HG03135 (cell line): ENCODE data around the gene INO80.

Experiments used
- ATAC-seq: cut with Tn5 transposase; IDR thresholded peaks from one replicate; pipeline ENCODE4 v1.9.1; 2021; ENCODE audit warnings: mild to moderate bottlenecking, moderate library complexity; ENCODE audit not compliant: unreplicated experiment

Gene INO80

DNA sequence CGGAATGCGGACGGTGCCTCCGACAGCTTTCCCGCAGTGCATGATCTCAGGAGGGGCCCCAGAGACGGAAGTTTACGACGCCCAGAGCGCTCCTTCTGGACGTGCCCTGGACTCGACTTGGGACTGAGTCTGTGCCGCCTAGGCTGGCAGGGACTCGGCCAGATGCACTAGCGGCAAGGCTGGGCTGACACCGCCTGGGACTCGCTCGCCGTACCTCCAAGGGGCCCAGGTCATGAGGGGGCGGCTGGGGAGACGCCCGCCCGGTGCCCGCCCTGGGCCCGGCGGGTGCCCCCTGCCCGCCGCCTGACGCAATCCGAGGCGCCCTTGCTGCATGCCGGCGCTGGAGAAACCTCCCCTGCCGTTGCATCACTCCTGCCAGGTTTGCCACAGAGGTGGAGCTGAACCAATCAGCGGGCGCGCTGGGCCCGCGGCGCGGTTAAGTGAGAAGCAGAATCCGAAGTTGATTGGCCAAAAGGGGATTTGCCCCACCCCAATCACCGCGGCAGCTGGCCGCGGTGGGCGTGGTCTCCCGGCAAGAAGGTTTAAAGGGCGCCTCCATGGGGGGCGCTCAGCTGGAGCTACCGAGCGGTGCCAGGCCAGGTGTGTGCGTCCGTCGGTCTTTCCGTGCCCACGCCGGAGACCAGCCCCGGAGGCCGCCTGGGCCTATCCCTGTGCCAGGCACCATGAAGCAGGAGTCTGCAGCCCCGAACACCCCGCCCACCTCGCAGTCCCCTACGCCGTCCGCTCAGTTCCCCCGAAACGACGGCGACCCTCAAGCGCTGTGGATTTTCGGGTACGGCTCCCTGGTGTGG is 163.0 kb downstream of the INO80 start, which contains the start of gene CHAC1:
Gene CHAC1, plus strand, starts transcription at position 571 of the 812 bp plus-strand sequence. Its CDS starts 113 bp downstream, at position 684.
- peak; percentile 77 for ATAC-seq

DNA sequence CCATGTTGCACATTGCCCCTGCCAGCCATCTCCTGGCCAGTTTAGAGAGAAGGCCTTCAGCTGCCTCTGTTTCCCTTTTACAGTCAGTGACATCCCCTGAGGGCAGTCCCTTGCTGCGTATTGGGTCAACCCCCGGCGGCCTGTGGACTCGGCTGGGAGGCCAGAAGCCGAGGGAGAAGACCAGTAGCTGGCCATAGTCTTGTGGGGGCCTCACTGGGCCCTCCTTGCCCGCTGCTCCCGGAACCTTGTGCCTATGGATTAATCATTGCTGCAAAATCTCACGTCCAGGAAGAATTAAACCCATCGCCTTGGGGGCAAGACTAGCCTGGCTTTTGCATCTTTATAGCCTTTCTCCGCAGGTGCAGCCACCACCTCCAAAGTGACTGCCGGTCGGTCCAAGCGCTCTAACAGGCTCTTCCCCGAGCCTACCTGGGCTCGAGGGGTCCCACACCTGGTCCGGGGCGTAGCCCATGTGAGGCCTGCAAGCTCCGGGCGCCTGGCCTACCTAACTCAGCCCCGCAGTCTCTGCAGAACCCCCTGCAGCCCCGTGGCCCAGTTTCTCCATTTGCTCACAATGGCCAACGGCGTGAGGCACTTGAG is 163.7 kb downstream of the INO80 start:
- ATAC-seq: no peak

DNA sequence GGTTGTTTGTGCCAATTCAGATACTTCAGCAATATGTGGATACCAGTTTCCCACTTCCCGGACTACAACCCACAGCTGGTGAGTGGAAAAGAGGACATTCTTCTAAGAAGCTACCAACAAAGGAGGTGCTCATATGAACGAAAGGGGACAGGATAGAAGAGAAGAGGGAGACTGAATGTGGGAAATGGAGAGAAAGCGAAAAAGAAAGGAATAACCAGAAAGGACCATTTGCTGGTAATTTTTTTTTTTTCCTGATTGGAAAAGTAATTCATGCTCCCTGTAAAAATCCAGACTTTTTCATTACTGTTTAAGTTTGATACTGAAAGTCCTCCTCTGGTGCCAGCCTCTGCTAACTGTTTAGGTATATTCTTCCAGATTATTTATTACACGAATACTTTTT is 164.3 kb downstream of the INO80 start:
- no peak for ATAC-seq

DNA sequence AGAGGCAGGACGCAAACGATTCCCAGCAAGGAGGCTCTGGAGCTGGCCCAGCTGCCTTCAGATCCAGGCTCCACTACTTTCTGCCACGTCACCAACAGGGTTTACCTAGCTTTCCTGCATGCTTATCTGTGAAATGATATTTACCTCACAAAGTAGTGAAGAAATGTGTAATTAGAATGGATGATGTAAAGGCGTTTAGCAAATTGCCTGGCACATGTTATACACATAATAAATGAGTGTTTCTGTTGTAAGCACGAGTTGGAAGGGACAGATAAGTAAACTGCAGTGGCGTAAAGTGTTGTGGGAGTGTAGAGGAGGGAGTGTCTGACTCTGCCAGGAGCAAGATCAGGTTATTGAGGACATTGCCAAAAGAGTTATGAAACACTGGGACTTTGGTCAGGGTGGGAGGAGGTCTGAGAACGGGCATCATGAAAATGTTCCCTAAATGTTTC is 166.3 kb downstream of the INO80 start:
- no peak for ATAC-seq

DNA sequence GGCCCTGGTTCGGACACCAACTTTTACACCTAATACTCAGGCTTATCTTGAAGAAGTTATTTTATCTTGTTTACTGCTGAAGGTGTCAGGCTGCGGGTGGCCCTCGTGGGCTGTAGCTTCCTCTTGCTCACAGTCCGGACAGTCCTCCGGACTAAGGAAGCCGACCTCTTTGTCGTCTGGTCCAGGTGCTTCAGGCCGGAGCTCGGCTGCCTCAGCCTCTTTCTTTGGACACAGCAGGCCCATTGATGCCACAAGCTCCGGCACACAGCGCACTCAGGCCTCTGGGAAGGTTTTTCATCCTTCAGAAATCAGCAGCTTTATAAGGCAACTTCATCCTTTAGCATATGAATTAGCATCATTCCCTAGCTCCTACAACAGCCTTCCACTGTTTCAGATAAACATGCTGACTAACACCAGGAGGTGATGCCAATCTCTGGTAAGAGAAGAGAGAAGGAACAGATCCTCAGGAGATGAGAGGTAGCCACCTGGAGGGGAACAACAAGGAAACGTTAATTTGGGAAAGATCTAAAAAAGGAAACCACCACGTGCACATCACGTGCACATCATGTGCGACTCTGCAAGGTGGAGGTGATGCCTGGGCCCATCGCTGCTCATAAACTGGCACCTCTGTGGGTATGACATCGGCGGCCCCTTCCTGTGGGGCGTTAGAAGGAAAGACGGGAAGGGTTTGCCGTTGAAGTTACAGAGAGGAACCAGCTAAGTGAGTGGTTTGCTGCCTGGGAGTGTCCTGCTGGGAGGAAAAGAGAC is 167.2 kb downstream of the INO80 start:
- ATAC-seq: no peak

DNA sequence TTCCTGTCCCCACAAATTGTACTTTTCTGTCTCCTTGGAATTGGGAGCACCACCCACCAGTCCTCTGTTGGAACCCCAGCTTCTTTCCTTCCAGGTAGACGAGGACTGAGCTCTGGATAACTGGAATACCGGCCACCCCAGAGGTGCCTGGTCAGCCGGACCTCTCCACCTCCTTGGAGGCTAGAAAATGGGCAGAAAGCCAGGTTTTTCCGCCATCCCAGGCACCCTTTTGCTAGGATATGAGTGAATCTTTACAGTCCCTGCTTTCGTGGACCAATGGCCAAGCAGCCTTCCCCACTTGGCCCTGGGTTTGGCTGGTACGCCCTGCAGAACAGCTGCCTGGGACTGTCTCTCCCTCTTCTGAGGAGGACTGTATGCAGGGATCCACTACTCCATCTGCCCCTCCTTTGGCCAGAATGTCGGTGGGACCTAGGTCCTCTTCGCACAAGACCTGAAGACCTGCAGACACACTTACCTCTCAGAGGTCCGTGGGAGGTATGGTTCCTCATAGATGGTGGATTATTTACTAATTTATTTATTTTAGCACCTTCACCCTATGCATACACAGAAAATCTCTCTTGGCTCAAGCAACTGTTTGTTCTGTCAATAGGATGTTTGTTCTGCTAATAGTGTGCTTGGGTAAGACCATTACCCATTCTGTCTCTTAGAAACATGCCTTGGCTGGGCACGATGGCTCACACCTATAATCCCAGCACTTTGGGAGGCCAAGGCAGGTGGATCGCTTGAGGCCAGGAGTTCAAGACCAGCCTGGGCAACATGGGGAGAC is 171.4 kb downstream of the INO80 start:
- no peak for ATAC-seq

DNA sequence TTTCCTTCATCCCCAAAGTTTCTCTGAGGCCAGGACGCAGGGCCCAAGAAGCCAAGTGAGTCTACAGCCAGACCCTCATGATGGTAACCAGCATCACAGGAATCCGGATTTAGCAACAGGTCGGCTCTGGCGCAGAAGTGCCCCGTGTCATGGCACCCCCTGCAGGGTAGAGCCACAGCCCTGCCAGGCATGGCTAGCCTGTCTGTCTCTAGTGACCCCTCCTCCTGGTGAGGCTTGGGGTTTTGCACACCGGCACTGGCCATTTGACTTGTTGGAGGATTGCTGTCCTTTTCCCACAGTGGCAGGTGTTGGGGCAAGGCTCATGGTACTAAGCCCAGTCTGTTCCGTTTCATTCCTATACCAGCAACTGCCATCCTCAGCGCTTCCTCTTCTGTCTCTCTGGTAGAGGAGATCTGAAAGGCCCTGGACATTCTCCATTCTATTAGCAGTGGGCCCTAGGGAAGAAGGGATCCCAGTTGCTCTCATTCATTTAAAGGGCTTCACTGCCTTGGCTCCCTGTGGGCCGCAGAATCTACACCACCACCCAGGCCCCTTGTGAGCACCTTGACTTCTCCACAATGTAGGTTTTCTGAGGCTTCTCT is 172.2 kb downstream of the INO80 start:
- ATAC-seq: no peak

DNA sequence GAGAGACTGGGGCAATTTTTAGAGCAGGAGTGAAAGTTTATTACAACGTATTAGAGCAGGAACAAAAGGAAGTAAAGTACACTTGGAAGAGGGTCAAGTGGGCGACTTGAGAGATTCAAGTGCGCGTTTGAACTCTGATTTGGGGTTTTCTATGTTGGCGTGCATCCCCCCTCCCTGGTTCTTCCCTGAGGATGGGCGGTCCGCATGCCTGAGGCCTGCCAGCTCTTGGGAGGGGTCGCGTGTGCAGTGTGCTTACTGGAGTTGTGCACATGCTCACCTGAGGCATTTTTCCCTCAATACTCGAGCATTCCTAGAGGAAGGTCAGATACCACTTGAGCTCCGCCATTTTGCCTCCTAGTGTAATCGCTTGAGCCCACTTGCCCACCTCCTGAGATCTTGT is 173.2 kb downstream of the INO80 start:
- no peak for ATAC-seq

DNA sequence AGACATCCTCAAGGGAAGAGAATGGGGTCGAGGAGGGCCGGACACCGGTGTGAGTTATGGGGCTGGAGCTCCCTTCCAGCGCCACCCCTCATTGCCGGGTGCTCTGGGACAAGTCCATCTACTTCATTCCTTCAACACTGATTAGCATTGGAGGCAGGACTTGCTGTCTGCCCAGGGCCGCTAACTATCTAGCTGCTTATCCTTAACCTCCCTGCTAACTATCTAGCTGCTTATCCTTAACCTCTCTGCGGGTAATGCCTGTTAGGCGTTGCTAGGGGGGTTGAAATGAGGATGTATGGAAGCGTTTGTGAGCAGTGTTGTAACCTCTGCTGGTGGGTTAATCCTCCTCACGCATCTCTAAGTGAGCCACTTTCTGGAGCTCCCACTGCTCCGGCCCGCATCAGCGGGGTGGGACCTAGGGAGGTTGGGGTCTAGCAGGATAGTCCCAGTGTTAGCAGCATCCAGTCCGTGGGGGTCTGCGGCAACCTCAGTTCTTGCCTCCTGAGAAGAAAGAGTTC is 173.7 kb downstream of the INO80 start:
- peak; percentile 7 for ATAC-seq

DNA sequence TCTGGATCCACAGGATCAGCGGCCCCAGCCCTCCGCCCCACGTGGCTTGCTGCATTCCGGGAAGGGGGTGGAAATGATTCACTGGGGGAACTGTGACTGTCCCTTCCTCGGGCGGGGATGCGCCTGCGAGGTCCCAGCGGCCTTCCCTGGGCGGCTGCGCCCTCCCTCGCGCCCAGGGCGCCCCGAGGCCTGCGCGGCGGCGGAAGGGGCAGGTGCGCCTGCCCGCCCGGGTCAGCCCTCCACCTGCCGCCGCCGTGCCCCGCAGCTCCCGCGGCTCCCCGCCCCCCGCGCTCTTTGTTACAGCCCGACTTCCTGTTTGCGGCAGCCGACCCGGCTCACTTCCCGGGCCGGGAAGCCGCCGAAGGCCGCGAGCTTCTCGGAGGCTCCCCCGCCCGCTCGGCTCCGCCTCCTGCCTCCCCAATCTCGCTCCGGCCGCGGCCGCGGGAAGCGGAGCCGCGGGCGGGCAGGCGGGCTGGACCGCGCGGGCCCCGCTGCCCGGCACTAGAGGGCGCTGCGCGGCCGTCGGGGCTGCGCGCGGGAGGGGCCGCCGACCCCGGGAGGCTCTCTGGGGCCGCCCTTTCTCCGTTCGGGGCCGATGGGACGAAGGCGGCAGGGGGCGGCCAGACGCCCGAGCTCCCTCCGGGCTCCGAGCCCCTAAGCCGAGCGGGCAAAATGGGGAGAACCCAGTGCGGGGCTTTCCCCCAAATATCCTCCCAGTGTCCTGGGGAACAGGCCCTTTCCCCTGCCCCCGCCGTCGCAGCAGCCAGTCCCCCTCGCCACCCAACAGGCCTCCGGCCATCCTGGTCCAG is 174.3 kb downstream of the INO80 start:
- ATAC-seq: peak; percentile 58

DNA sequence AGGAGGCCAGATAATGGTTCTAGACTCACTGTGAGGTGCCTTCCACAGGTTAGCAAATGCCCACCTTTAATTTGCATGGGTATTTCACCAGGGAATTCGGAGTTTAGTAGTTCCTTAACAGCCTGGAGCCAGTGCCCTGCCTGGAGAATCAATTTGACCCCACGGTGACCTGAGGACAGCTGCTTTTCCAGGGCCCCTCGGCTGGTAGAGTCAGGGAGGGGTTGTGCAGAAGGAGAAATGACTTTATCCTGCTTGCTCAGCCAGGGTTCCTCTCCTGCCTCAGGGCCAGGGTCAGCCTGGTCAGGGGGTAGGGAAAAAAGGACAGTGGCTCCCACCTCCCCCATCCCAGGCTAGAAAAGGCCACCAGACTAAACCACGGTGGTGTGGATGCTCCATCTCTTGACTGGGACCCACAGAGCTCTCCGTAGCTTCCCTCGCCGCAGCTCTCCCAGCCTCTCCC is 175.0 kb downstream of the INO80 start:
- ATAC-seq: no peak

DNA sequence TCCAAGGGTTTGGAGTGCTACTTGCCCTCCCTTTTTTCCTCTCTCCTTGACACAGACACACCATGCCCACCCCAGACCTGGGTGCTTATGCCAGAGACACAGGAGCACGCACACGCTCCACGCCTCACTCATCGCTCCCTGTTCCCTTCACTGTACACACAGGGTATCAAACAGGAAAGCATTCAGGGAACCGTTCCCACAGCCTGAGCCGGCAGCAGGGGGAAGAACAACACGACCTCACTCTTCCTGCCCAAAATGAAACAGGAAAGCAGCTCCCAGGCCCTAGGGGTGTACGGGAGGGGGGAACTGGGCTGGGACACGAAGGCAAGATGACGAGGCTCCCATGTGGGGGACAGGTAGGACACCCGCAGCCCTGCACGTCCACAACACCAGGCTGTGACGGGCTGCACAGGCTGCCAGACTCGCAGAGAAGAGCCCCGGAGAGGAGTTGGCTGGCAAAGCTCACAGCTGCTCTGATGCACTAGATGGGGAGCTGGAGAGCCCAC is 175.7 kb downstream of the INO80 start:
- no peak for ATAC-seq

DNA sequence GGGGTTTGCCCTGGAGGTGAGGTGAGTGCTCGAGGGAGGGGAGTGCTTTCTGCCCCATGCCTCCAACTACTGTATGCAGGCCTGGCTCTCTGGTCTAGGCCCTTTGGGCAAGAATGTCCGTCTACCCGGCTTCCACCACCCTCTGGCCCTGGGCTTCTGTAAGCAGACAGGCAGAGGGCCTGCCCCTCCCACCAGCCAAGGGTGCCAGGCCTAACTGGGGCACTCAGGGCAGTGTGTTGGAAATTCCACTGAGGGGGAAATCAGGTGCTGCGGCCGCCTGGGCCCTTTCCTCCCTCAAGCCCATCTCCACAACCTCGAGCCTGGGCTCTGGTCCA is 177.6 kb downstream of the INO80 start:
- no peak for ATAC-seq

DNA sequence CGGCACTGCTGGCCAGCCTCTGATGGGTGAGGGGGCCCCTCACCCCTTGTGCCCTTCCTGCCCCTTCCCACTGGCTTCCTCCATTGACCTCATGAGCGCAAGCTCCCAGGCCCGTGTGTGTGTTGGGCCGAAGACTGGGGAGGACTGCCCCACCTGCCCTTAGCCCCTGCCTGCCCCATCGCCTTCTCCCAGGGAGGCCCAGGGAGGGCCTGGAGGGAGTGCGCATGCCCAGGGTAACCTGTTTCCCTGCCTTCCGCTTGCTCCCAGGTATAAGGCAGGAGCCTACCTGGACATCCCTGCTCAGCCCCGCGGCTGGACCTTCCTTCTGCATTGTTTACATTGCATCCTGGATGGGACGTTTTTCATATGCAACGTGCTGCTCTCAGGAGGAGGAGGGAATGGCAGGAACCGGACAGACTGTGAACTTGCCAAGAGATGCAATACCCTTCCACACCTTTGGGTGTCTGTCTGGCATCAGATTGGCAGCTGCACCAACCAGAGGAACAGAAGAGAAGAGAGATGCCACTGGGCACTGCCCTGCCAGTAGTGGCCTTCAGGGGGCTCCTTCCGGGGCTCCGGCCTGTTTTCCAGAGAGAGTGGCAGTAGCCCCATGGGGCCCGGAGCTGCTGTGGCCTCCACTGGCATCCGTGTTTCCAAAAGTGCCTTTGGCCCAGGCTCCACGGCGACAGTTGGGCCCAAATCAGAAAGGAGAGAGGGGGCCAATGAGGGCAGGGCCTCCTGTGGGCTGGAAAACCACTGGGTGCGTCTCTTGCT is 178.1 kb downstream of the INO80 start:
- ATAC-seq: no peak

DNA sequence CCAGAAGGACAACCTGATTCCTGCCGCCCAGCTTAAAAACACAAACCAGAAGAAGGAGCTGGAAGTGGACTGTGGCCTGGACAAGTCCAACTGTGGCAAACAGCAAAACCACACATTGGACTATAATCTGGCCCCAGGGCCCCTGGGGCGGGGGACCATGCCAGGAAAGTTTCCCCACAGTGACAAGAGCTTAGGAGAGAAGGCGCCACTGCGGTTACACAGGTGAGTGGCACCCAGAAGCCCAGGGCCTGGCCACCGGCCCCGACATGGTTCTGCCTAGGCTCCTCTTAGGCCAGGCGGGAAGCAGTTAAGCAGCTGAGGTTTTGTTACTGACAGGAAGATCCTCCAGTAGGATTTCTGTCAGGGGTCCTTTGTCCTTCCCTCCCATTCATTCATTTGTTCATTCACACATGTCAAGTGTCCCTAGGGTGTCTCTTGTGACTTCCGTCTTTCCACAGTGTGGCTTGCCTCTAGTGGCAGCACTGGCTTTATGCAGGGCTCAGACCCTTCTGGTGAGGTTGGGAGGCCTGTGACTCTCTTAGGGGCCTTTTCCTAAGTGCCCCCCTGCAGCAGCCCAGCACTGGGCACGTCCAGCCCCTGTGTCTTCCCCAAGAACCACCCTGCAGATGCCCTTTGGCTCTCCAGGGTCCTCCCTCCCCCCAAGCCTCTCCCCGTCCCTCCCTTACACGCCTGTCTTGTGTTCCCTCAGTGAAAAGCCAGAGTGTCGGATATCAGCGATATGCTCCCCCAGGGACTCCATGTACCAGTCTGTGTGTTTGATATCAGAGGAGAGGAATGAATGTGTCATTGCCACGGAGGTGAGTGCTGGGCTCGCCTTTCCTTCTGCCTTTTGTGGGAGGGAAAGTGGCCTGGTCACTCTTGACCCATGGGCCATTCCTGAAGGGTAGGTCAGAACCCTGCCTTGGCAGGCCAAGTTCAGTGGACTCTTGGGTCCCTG is 179.1 kb downstream of the INO80 start:
- no peak for ATAC-seq

DNA sequence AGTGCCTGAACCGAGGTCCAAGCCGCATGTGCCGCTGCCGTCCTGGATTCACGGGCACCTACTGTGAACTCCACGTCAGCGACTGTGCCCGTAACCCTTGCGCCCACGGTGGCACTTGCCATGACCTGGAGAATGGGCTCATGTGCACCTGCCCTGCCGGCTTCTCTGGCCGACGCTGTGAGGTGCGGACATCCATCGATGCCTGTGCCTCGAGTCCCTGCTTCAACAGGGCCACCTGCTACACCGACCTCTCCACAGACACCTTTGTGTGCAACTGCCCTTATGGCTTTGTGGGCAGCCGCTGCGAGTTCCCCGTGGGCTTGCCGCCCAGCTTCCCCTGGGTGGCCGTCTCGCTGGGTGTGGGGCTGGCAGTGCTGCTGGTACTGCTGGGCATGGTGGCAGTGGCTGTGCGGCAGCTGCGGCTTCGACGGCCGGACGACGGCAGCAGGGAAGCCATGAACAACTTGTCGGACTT is 179.8 kb downstream of the INO80 start:
- no peak for ATAC-seq

DNA sequence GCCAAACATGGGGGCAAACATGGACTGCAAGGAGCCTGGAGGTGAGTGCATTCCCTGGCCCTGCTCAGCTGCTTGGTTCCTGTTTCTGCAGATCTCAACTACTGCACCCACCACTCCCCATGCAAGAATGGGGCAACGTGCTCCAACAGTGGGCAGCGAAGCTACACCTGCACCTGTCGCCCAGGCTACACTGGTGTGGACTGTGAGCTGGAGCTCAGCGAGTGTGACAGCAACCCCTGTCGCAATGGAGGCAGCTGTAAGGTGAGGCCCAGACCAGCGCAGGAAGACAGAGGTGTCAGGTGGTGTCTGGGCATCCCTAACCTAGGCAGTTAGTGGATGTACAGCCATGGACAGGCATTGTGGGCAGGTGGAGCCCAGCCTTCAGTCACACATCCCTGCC is 181.6 kb downstream of the INO80 start:
- ATAC-seq: no peak
